SJSA1 (cell line): Measurements from ENCODE around the gene KCND3. TPM values are rescaled to one million over a fixed set of nuclear protein-coding genes. Genes with fewer than 3 reads are reported as not detected.

ENCODE experiments used
- DNase-seq, 2 experiments: peaks; one replicate each; pipeline ENCODE4 v3.0.0-alpha.2; 2015 to 2020; ENCODE audit warnings: low spot score in 2 of 2, low read depth in 1 of 2
- H3K27ac ChIP-seq: fragments of 250-450 bp; sonication (Bioruptor Pico); 2 replicates; pipeline ENCODE4 v1.5.1; 2020; ENCODE audit warnings: mild to moderate bottlenecking, moderate library complexity
- H3K27me3 ChIP-seq: fragments of 250-450 bp; sonication (Bioruptor Pico); replicated peaks from 2 replicates; pipeline ENCODE4 v1.5.1; 2020; ENCODE audit warnings: mild to moderate bottlenecking, moderate library complexity
- H3K36me3 ChIP-seq: fragments of 250-450 bp; sonication (Bioruptor Pico); 2 replicates; pipeline ENCODE4 v1.5.1; 2020; ENCODE audit warnings: mild to moderate bottlenecking
- H3K4me1 ChIP-seq: fragments of 250-450 bp; sonication (Bioruptor Pico); replicated peaks from 2 replicates; pipeline ENCODE4 v1.6.1; 2021; ENCODE audit warnings: mild to moderate bottlenecking
- H3K4me3 ChIP-seq: fragments of 250-450 bp; sonication (Bioruptor Pico); 2 replicates; pipeline ENCODE4 v1.5.1; 2020; ENCODE audit warnings: mild to moderate bottlenecking
- H3K9me3 ChIP-seq: fragments of 250-450 bp; sonication (Bioruptor Pico); replicated peaks from 2 replicates; pipeline ENCODE4 v1.5.1; 2020; ENCODE audit warnings: mild to moderate bottlenecking
- total RNA-seq: library from RNA; depleted of rRNA; stranded (reverse); fragments of >200 nt; shearing (Covaris generic); gene quantifications from 2 replicates; pipeline ENCODE4 v1.2.3, GENCODE V29; 2014

KCND3 gene
- total RNA-seq, 1 experiment from 2014 or later, result not detected

DNA sequence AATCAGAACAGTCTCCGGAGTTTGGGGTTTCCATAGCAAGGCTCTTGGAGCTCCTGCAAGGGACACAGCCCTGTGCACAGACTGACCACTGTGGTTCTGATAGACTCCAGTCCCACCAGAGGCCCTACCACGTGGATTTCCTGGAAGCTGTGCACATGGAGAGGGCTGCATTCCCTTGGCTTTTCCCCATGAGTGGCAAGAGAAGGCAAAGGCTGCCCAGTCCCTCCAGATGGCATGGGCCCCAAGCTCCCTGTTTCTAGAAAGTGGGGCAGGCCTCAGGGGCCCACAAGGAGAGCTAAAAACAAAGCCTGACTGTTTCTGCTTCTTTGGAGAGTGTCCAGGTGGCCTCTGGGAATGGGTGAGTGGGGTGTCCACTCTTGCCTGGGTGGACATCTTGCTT is 146.3 kb downstream of the KCND3 start:
- H3K4me1 ChIP-seq, result no peaks in the 10 kb centered on the region
- H3K27me3 ChIP-seq, result peaks cover 13% of the 10 kb centered on the region; the same call in 1 of the 2 replicates
- DNase-seq, result no peak
- no peaks in the 10 kb centered on the region for H3K9me3 ChIP-seq
- no peak overlapping the region for H3K27ac ChIP-seq
- H3K36me3 ChIP-seq, result no peaks in the 10 kb centered on the region
- no peak overlapping the region for H3K4me3 ChIP-seq

DNA sequence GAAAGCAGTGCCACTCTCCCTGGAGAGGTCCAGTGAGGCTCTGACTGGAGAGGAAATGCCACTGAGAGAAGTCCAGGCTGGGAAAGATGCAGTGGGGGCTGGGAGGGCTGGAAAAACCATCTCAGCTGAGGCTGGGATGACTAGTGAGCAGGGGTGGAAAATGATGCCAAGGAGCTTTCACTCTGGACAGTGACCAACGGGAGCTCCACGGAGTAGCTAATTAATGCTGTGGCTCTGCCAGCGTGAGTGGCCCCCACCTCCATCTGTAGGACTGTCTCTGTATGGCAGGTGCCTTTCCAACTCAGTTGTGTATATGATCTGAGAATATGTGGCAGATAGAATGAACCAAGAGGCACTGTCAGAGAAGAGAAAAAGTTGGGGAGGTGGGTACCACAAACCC is 147.1 kb downstream of the KCND3 start:
- Histone ChIP-seq H3K27me3 (peaks cover 13% of the 10 kb centered on the region; the same call in 1 of the 2 replicates), H3K4me3 (no peak overlapping the region), H3K9me3 (no peaks in the 10 kb centered on the region), H3K4me1 (no peaks in the 10 kb centered on the region), H3K27ac (no peak overlapping the region), H3K36me3 (no peaks in the 10 kb centered on the region)
- DNase-seq, result no peak

DNA sequence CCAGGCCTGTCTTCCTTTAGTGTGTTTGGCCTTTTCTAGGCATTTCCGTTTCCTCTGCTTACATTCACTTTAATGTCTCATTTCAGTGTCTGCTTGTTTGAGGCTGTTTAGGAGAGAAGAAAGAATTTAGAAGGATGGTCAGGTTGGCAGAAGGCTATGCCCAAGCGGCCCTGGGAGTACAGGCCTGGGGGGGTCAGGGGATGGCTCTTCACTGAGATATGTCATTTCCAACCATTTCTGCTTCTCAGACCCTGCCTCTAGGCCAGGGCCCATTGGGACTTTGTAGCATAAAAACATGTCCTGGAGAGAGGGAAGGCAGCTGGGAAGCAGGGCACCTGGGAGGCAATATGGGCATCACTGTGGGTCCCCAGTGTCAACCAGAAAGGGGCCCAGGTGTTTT is 147.7 kb downstream of the KCND3 start:
- Histone ChIP-seq H3K27ac (no peak overlapping the region), H3K27me3 (peaks cover 13% of the 10 kb centered on the region; the same call in 1 of the 2 replicates), H3K36me3 (no peaks in the 10 kb centered on the region), H3K4me3 (no peak overlapping the region), H3K9me3 (no peaks in the 10 kb centered on the region), H3K4me1 (no peaks in the 10 kb centered on the region)
- no peak for DNase-seq

- Histone ChIP-seq H3K9me3 (no peaks in the 10 kb centered on the region), H3K27me3 (peaks cover 13% of the 10 kb centered on the region; the same call in 1 of the 2 replicates), H3K4me1 (no peaks in the 10 kb centered on the region), H3K27ac (no peak overlapping the region), H3K4me3 (no peak overlapping the region), H3K36me3 (no peaks in the 10 kb centered on the region)
- DNase-seq, result no peak
Measured at GRCh38 chr1:111841189-111841588, 148.3 kb downstream of the KCND3 start.

GRCh38 chr1:111837393-111837792 is 152.1 kb downstream of the KCND3 start:
- H3K27me3 ChIP-seq, result 0 out of 2 replicates have a peak, but pooled peaks cover 8% of the 10 kb centered on the region
- no peaks in the 10 kb centered on the region for H3K4me1 ChIP-seq
- no peaks in the 10 kb centered on the region for H3K36me3 ChIP-seq
- no peak overlapping the region for H3K4me3 ChIP-seq
- no peak overlapping the region for H3K27ac ChIP-seq
- DNase-seq, result no peak
- H3K9me3 ChIP-seq, result no peaks in the 10 kb centered on the region

- H3K27ac ChIP-seq, result no peak overlapping the region
- H3K4me1 ChIP-seq, result no peaks in the 10 kb centered on the region
Measured at GRCh38 chr1:111836111-111836510, 153.4 kb downstream of the KCND3 start.

DNA sequence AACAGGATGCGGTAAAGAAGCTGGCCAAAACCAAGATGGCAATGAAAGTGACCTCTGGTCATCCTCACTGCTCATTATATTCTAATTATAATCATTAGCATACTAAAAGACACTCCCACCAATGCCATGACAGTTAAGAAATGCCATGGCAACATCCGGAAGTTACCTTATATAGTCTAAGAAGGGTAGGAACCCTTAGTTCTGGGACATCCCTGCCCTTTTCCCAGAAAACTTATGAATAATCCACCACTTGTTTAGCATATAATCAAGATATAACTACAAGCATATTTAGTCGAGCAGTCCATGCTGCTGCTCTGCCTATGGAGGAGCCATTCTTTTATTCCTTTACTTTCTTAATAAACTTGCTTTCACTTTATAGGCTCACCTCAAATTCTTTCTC is 154.0 kb downstream of the KCND3 start:
- no peak for DNase-seq
- no peak overlapping the region for H3K27ac ChIP-seq
- no peak overlapping the region for H3K4me3 ChIP-seq
- 0 out of 2 replicates have a peak, but pooled peaks cover 8% of the 10 kb centered on the region for H3K27me3 ChIP-seq
- no peaks in the 10 kb centered on the region for H3K9me3 ChIP-seq
- no peaks in the 10 kb centered on the region for H3K36me3 ChIP-seq
- H3K4me1 ChIP-seq, result no peaks in the 10 kb centered on the region

More at GRCh38 chr1:111836111-111836510, 153.4 kb downstream of the KCND3 start:
- no peak for DNase-seq
- Histone ChIP-seq H3K9me3 (no peaks in the 10 kb centered on the region), H3K4me3 (no peak overlapping the region), H3K36me3 (no peaks in the 10 kb centered on the region), H3K27me3 (0 out of 2 replicates have a peak, but pooled peaks cover 8% of the 10 kb centered on the region)

GRCh38 chr1:111834956-111835355 is 154.5 kb downstream of the KCND3 start:
- Histone ChIP-seq H3K4me1 (no peaks in the 10 kb centered on the region), H3K27me3 (0 out of 2 replicates have a peak, but pooled peaks cover 8% of the 10 kb centered on the region), H3K4me3 (no peak overlapping the region), H3K27ac (no peak overlapping the region), H3K36me3 (no peaks in the 10 kb centered on the region), H3K9me3 (no peaks in the 10 kb centered on the region)
- no peak for DNase-seq

DNA sequence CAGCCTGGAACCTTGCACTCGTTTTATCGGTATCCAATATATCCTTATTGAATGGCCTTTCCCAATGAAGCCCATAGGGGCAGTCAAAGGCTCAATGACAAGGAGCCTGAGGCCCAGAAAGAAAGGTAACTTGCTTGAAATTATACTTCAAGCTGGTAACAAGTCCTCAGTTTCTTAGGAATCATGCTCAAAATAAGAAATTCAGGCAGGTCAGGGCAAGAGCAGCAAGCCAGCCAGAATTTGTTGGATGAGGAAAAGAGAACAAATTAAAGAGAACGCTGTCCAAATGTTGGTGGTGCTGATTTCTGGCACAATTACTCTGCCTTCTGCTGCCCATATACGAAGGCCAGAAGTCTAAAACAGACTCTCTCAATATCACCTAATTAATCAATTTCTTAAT is 156.1 kb downstream of the KCND3 start:
- Histone ChIP-seq H3K27me3 (no peaks in the 10 kb centered on the region; the same call in 1 of the 2 replicates), H3K36me3 (no peaks in the 10 kb centered on the region), H3K27ac (no peak overlapping the region), H3K4me3 (no peak overlapping the region), H3K4me1 (no peaks in the 10 kb centered on the region), H3K9me3 (no peaks in the 10 kb centered on the region)
- no peak for DNase-seq

- Histone ChIP-seq H3K9me3 (no peaks in the 10 kb centered on the region), H3K4me3 (no peak overlapping the region), H3K27ac (no peak overlapping the region), H3K4me1 (no peaks in the 10 kb centered on the region), H3K36me3 (no peaks in the 10 kb centered on the region), H3K27me3 (no peaks in the 10 kb centered on the region; the same call in 1 of the 2 replicates)
- no peak for DNase-seq
Measured at GRCh38 chr1:111832521-111833155, 156.8 kb downstream of the KCND3 start.

DNA sequence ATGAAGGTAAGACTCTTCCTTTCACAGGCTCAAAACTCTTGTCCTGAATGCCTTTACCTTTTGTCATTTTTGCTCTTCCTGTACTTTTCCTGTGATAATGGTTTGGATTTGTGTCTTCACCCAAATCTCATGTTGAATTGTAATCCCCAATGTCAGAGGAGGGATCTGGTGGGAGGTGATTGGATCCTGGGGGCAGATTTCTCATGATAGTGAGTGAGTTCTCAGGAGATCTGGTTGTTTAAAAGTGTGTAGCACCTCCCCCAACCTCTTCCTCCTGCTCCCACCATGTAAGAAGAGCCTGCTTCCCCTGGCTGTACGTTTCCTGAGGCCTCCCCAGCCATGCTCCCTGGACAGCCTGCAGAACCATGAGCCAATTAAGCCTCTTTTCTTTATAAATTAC is 158.3 kb downstream of the KCND3 start:
- Histone ChIP-seq H3K4me3 (no peak overlapping the region), H3K9me3 (no peaks in the 10 kb centered on the region), H3K27ac (no peak overlapping the region), H3K27me3 (peaks cover 2% of the 10 kb centered on the region; the same call in 1 of the 2 replicates), H3K36me3 (no peaks in the 10 kb centered on the region), H3K4me1 (no peaks in the 10 kb centered on the region)
- DNase-seq, result no peak

GRCh38 chr1:111827946-111828345 is 161.5 kb downstream of the KCND3 start:
- Histone ChIP-seq H3K9me3 (no peaks in the 10 kb centered on the region), H3K4me3 (no peak overlapping the region), H3K4me1 (no peaks in the 10 kb centered on the region), H3K36me3 (no peaks in the 10 kb centered on the region), H3K27ac (no peak overlapping the region), H3K27me3 (peaks cover 2% of the 10 kb centered on the region; the same call in 1 of the 2 replicates)
- no peak for DNase-seq

DNA sequence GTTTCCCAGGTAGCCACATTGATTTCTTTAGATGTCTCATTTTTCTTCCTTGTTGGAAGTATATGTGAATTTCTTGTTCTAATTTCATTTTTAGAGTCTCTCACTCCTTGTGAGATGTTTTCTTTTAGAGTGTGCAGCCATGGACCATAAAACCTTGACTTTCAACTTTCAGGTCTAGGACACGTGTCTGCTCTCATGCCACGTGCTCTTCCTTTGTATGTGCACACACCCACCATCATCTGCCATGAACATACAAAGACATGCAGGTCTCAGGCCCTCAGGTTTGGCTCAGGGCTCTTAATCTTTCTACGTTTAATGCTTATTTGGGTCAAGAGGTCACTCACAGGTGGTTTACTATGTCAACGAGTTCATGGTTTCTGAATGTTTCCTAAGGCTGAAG is 163.2 kb downstream of the KCND3 start:
- Histone ChIP-seq H3K4me1 (no peaks in the 10 kb centered on the region), H3K27me3 (peaks cover 8% of the 10 kb centered on the region; the same call in 1 of the 2 replicates), H3K27ac (no peak overlapping the region), H3K9me3 (no peaks in the 10 kb centered on the region), H3K36me3 (no peaks in the 10 kb centered on the region), H3K4me3 (no peak overlapping the region)
- DNase-seq, result no peak

- no peak for DNase-seq
- H3K36me3 ChIP-seq, result no peaks in the 10 kb centered on the region
- H3K4me1 ChIP-seq, result no peaks in the 10 kb centered on the region
- no peak overlapping the region for H3K4me3 ChIP-seq
- no peak overlapping the region for H3K27ac ChIP-seq
- no peaks in the 10 kb centered on the region for H3K9me3 ChIP-seq
- H3K27me3 ChIP-seq, result peaks cover 12% of the 10 kb centered on the region; the same call in 1 of the 2 replicates
Measured at GRCh38 chr1:111825217-111825616, 164.3 kb downstream of the KCND3 start.
